CD4-positive, alpha-beta memory T cell (primary cell): ENCODE data around the gene UBFD1. TPM values are rescaled to one million over a fixed set of nuclear protein-coding genes. Genes with fewer than 3 reads are reported as not detected.
A peak's percentile ranks its signal among the peaks of the same experiment; 100 is the strongest.
"Not testable (repeated sequence)": the region's sequence is repeated elsewhere in the genome, so short reads cannot be mapped to it uniquely, and the experiment has no call there.

ENCODE experiments used
- CTCF ChIA-PET: fragments of 350-600 bp; sonication (Branson Sonifier 250); formaldehyde crosslinking; loops from one replicate; lab custom pipeline; 2021; ENCODE audit warnings: inconsistent platforms; ENCODE audit not compliant: partially characterized antibody; lab: Charles Lee
- POLR2A ChIA-PET: fragments of 350-600 bp; sonication (Branson Sonifier 250); formaldehyde crosslinking; loops from one replicate; lab custom pipeline; 2021; ENCODE audit not compliant: partially characterized antibody; lab: Charles Lee
- DNase-seq, 5 donors: peaks; one replicate each; pipeline versions ENCODE4 v3.0.0 to v3.0.0-alpha.2; 2020 to 2022; ENCODE audit warnings: mixed read lengths in 1 of 5
- H3K27ac ChIP-seq: one replicate; pipeline ENCODE4 v1.7.0; 2013; ENCODE audit warnings: low read depth, low read length
- H3K27me3 ChIP-seq: 2 replicates; pipeline ENCODE4 v1.7.0; 2013; ENCODE audit warnings: mild to moderate bottlenecking, low read length, moderate library complexity; ENCODE audit not compliant: insufficient read depth
- H3K36me3 ChIP-seq: 2 replicates; pipeline ENCODE4 v1.7.0; 2013; ENCODE audit warnings: mild to moderate bottlenecking, low read length, moderate library complexity; ENCODE audit not compliant: insufficient read depth
- H3K4me1 ChIP-seq: 2 replicates; pipeline ENCODE4 v1.7.0; 2013; ENCODE audit warnings: mild to moderate bottlenecking, low read length, moderate library complexity; ENCODE audit not compliant: insufficient read depth
- H3K4me3 ChIP-seq, 2 donors: one replicate each; pipeline ENCODE4 v1.7.0; 2013; ENCODE audit warnings: low read length in 2 of 2, mild to moderate bottlenecking in 1 of 2
- H3K9me3 ChIP-seq, 2 donors: one replicate each; pipeline ENCODE4 v1.7.0; 2013; ENCODE audit warnings: low read length in 2 of 2, control low read depth in 1 of 2; ENCODE audit not compliant: control insufficient read depth in 1 of 2
- H3K27ac Mint-ChIP-seq, 7 donors: one replicate each; pipeline ENCODE4 v1.8.0; 2020 to 2021; ENCODE audit warnings: mixed read lengths in 7 of 7, mild to moderate bottlenecking in 6 of 7, inconsistent platforms in 3 of 7, moderate library complexity in 3 of 7
- H3K27me3 Mint-ChIP-seq, 2 donors: one replicate each; pipeline ENCODE4 v1.8.0; 2020 to 2021; ENCODE audit warnings: mixed read lengths in 2 of 2
- H3K36me3 Mint-ChIP-seq, 2 donors: one replicate each; pipeline ENCODE4 v1.8.0; 2020 to 2021; ENCODE audit warnings: mixed read lengths in 2 of 2, inconsistent platforms in 1 of 2, mild to moderate bottlenecking in 1 of 2
- H3K4me1 Mint-ChIP-seq, 4 donors: one replicate each; pipeline ENCODE4 v1.8.0; 2020 to 2021; ENCODE audit warnings: mixed read lengths in 4 of 4, mild to moderate bottlenecking in 1 of 4
- H3K4me3 Mint-ChIP-seq, 8 donors: one replicate each; pipeline ENCODE4 v1.8.0; 2020 to 2021; ENCODE audit warnings: mixed read lengths in 8 of 8, mild to moderate bottlenecking in 7 of 8, moderate library complexity in 6 of 8, inconsistent platforms in 3 of 8
- H3K9me3 Mint-ChIP-seq, 8 donors: one replicate each; pipeline ENCODE4 v1.8.0; 2020 to 2021; ENCODE audit warnings: mixed read lengths in 8 of 8, mild to moderate bottlenecking in 5 of 8, inconsistent platforms in 3 of 8, moderate library complexity in 1 of 8
- intact Hi-C: fragments of 100-400 bp; cut with micrococcal nuclease; formaldehyde crosslinking; loops from one replicate; pipeline ENCODE4 v1.15.1; 2023
- polyA plus RNA-seq, 2 donors: library from polyadenylated mRNA; unstranded; fragments of 300-500 nt; fragmentation: Illumina TruSeq; gene quantifications; one replicate each; pipeline ENCODE4 v1.2.3, GENCODE V29; 2021
- total RNA-seq, 2 experiments: library from RNA; stranded (reverse); gene quantifications; one replicate each; pipeline ENCODE4 v1.2.3, GENCODE V29; 2021

Gene UBFD1
- total and polyA plus RNA-seq, 4 experiments from 2014 or later = 11.9 to 41.2 (median 28.1) TPM

- H3K36me3 Mint-ChIP-seq, H3K9me3 ChIP-seq, H3K36me3 ChIP-seq, H3K27me3 ChIP-seq, H3K27me3 Mint-ChIP-seq, H3K9me3 Mint-ChIP-seq, DNase-seq: not testable (repeated sequence)
- ChIA-PET POLR2A (interaction anchor here (0.7 to 2.9 kb wide), 4 partner anchors 11 to 59 kb away, joined by 5 to 19 read pairs (median 8); partner anchors contain the start of genes EARS2 and UBFD1), CTCF (interaction anchor here (2.5 kb wide), 1 partner anchor 75 kb away, joined by 7 read pairs; no protein-coding TSS in a partner anchor)
- H3K27ac Mint-ChIP-seq = peak overlapping the region in 6 of 7 donors; percentile 53 to 92 (median 84)
- peak overlapping the region; percentile 63 to 75 for H3K4me3 ChIP-seq
- H3K4me3 Mint-ChIP-seq = peak overlapping the region; percentile 84 to 95 (median 87)
- H3K4me1 Mint-ChIP-seq = peaks cover 43 to 78% (median 59%) of the 10 kb centered on the region in 4 donors
- intact Hi-C loops = loop anchor here (1.0 kb wide), 2 partner anchors 46 to 58 kb away; partner anchors contain the start of genes COG7, EARS2 and UBFD1
- H3K4me1 ChIP-seq = peaks cover 51% of the 10 kb centered on the region
- peak overlapping the region; percentile 61 for H3K27ac ChIP-seq
Observed at GRCh38 chr16:23510915-23511270, 46.6 kb upstream of the UBFD1 start.

- peaks cover 41 to 78% (median 57%) of the 10 kb centered on the region in 4 donors for H3K4me1 Mint-ChIP-seq
- CTCF ChIA-PET = no interaction called here
- Histone ChIP-seq H3K27ac (no peak overlapping the region), H3K27me3 (no peaks in the 10 kb centered on the region), H3K36me3 (no peaks in the 10 kb centered on the region), H3K4me3 (no peak overlapping the region), H3K9me3 (no peaks in the 10 kb centered on the region), H3K4me1 (peaks cover 51% of the 10 kb centered on the region)
- no peaks in the 10 kb centered on the region for H3K27me3 Mint-ChIP-seq
- H3K36me3 Mint-ChIP-seq = peaks cover 0 to 9% of the 10 kb centered on the region in 2 donors
- POLR2A ChIA-PET = no interaction called here
- intact Hi-C loops = no loop called here
- H3K9me3 Mint-ChIP-seq = no peaks in the 10 kb centered on the region
- H3K4me3 Mint-ChIP-seq = peak overlapping the region in 7 of 8 donors; percentile 39 to 85 (median 77)
- no peak for DNase-seq
- H3K27ac Mint-ChIP-seq = peak overlapping the region in 2 of 7 donors; percentile 46 to 60
Observed at GRCh38 chr16:23511731-23512130, 45.8 kb upstream of the UBFD1 start.

- peak overlapping the region in 5 of 8 donors; percentile 13 to 39 (median 15) for H3K4me3 Mint-ChIP-seq
- Histone ChIP-seq H3K27ac (no peak overlapping the region), H3K36me3 (no peaks in the 10 kb centered on the region), H3K9me3 (no peaks in the 10 kb centered on the region), H3K27me3 (no peaks in the 10 kb centered on the region), H3K4me1 (peaks cover 48% of the 10 kb centered on the region), H3K4me3 (no peak overlapping the region)
- H3K27ac Mint-ChIP-seq = peak overlapping the region in 1 of 7 donors; percentile 70
- H3K27me3 Mint-ChIP-seq = no peaks in the 10 kb centered on the region
- intact Hi-C loops = no loop called here
- no peaks in the 10 kb centered on the region for H3K9me3 Mint-ChIP-seq
- H3K4me1 Mint-ChIP-seq = peaks cover 38 to 74% (median 54%) of the 10 kb centered on the region in 4 donors
- H3K36me3 Mint-ChIP-seq = peaks cover 0 to 9% of the 10 kb centered on the region in 2 donors
- CTCF ChIA-PET = interaction anchor here (2.7 kb wide), 1 partner anchor 76 kb away, joined by 10 read pairs; no protein-coding TSS in a partner anchor
- no peak for DNase-seq
- POLR2A ChIA-PET = no interaction called here
Observed at GRCh38 chr16:23512168-23512695, 45.3 kb upstream of the UBFD1 start.

- no peaks in the 10 kb centered on the region for H3K27me3 ChIP-seq
- no peaks in the 10 kb centered on the region for H3K9me3 ChIP-seq
- no peaks in the 10 kb centered on the region for H3K36me3 ChIP-seq
- Mint-ChIP-seq H3K27me3 (no peaks in the 10 kb centered on the region), H3K4me1 (peaks cover 24 to 60% (median 43%) of the 10 kb centered on the region in 4 donors), H3K4me3 (peak overlapping the region; percentile 18 to 75 (median 58)), H3K9me3 (no peaks in the 10 kb centered on the region), H3K36me3 (peaks cover 3 to 4% of the 10 kb centered on the region in 2 donors), H3K27ac (peak overlapping the region; percentile 27 to 84 (median 63))
- H3K4me3 ChIP-seq = no peak overlapping the region
- peak; percentile 68 to 79 (median 74) for DNase-seq
- H3K27ac ChIP-seq = no peak overlapping the region
- intact Hi-C loops = no loop called here
- POLR2A ChIA-PET = interaction anchor here (0.9 to 1.5 kb wide), 4 partner anchors 8 to 62 kb away, joined by 3 to 6 read pairs (median 4); partner anchors contain the start of gene COG7
- CTCF ChIA-PET = interaction anchor here (0.7 to 2.7 kb wide), 5 partner anchors 9 to 79 kb away, joined by 3 to 10 read pairs (median 4); no protein-coding TSS in a partner anchor
- peaks cover 33% of the 10 kb centered on the region for H3K4me1 ChIP-seq
Observed at GRCh38 chr16:23514381-23515152, 43.0 kb upstream of the UBFD1 start.

GRCh38 chr16:23515881-23516280 lies 41.6 kb upstream of the UBFD1 start:
- Mint-ChIP-seq H3K4me1 (peaks cover 24 to 53% (median 37%) of the 10 kb centered on the region in 4 donors), H3K36me3 (peaks cover 1 to 6% of the 10 kb centered on the region in 2 donors), H3K27ac (peak overlapping the region in 3 of 7 donors; percentile 25 to 73 (median 53)), H3K9me3 (no peaks in the 10 kb centered on the region), H3K4me3 (peak overlapping the region in 4 of 8 donors; percentile 20 to 64 (median 47)), H3K27me3 (no peaks in the 10 kb centered on the region)
- DNase-seq = no peak
- no peaks in the 10 kb centered on the region for H3K9me3 ChIP-seq
- intact Hi-C loops = no loop called here
- H3K36me3 ChIP-seq = no peaks in the 10 kb centered on the region
- no peak overlapping the region for H3K4me3 ChIP-seq
- H3K4me1 ChIP-seq = peaks cover 32% of the 10 kb centered on the region
- ChIA-PET POLR2A (interaction anchor here (1.0 to 1.2 kb wide), 2 partner anchors 9 to 11 kb away, joined by 3 to 4 read pairs; no protein-coding TSS in a partner anchor), CTCF (interaction anchor here (0.7 to 1.3 kb wide), 2 partner anchors 10 to 79 kb away, joined by 3 to 4 read pairs; no protein-coding TSS in a partner anchor)
- no peaks in the 10 kb centered on the region for H3K27me3 ChIP-seq
- no peak overlapping the region for H3K27ac ChIP-seq

GRCh38 chr16:23516366-23517137 lies 41.0 kb upstream of the UBFD1 start:
- Mint-ChIP-seq H3K4me1 (peaks cover 24 to 50% (median 36%) of the 10 kb centered on the region in 4 donors), H3K9me3 (no peaks in the 10 kb centered on the region), H3K27ac (peak overlapping the region in 4 of 7 donors; percentile 17 to 73 (median 56)), H3K36me3 (peaks cover 3 to 7% of the 10 kb centered on the region in 2 donors), H3K27me3 (no peaks in the 10 kb centered on the region), H3K4me3 (peak overlapping the region in 3 of 8 donors; percentile 18 to 34 (median 23))
- POLR2A ChIA-PET = no interaction called here
- DNase-seq = no peak
- intact Hi-C loops = no loop called here
- no peaks in the 10 kb centered on the region for H3K9me3 ChIP-seq
- no peak overlapping the region for H3K27ac ChIP-seq
- no peak overlapping the region for H3K4me3 ChIP-seq
- H3K4me1 ChIP-seq = peaks cover 32% of the 10 kb centered on the region
- no peaks in the 10 kb centered on the region for H3K27me3 ChIP-seq
- no peaks in the 10 kb centered on the region for H3K36me3 ChIP-seq
- CTCF ChIA-PET = interaction anchor here (1.3 kb wide), 1 partner anchor 11 kb away, joined by 4 read pairs; no protein-coding TSS in a partner anchor
